ENCODE data around the gene LTBP4. TPM values are rescaled to one million over a fixed set of nuclear protein-coding genes. Genes with fewer than 3 reads are reported as not detected.

The LTBP4 gene
- total and polyA plus RNA-seq, 8 donors: 151 to 519 (median 345) TPM

DNA sequence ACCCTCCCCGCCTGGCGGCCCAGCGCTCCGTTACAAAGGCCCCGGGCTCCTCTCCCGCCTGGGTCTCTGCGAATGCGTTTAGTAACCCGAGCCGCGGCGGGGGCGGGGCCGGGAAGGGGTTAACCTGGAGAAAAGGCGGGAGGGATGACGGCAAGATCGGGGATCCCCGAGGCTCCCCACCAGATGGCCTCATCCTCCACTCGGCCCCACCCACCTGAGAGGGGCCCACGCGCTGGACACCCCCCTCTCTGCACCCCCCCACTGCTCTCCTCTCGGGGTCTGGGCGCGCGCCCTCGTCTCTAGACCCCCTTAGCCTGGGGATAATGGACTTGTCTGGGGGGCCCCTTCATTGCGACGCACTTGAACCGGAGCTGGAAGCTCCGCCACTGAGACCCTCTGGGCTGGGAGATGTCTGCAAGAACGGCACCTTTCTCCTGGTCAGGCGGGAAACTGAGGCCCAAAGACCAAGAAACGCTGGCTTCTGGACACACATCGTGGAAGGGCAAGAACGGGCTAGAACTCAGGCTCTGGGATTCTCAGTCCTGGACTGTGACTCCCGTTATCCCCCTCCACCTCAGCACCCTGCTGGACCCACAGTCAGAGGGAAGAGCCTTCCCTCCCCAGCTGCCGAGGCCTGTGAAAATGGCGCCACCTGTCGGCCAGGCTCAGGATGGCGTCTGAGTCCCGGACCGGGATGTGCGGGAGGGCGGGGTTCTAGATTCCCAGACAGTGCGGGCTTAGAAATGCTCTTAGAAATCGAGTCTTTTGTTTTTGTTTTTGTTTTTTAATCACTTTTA, 2.9 kb upstream of the LTBP4 start:
- TF ChIP-seq, protein P1, sequence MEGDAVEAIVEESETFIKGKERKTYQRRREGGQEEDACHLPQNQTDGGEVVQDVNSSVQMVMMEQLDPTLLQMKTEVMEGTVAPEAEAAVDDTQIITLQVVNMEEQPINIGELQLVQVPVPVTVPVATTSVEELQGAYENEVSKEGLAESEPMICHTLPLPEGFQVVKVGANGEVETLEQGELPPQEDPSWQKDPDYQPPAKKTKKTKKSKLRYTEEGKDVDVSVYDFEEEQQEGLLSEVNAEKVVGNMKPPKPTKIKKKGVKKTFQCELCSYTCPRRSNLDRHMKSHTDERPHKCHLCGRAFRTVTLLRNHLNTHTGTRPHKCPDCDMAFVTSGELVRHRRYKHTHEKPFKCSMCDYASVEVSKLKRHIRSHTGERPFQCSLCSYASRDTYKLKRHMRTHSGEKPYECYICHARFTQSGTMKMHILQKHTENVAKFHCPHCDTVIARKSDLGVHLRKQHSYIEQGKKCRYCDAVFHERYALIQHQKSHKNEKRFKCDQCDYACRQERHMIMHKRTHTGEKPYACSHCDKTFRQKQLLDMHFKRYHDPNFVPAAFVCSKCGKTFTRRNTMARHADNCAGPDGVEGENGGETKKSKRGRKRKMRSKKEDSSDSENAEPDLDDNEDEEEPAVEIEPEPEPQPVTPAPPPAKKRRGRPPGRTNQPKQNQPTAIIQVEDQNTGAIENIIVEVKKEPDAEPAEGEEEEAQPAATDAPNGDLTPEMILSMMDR (IDR thresholded peaks at IDR 0.05): peak; percentile 98 to 99
- ATAC-seq (peak; percentile 78), DNase-seq (peak; percentile 85 to 97 (median 92))
- intact Hi-C loops (cut with DNase I): loop anchor here in 1 of 2 donors (10.0 kb wide), 1 partner anchor 64 kb away; no protein-coding TSS in a partner anchor
- Histone ChIP-seq H3K4me1 (peaks cover 18 to 64% of the 10 kb centered on the region in 2 donors), H3K27ac (no peak overlapping the region), H3K27me3 (peaks cover 42 to 90% of the 10 kb centered on the region in 2 donors), H3K4me3 (no peak overlapping the region), H3K9me3 (no peaks in the 10 kb centered on the region), H3K36me3 (no peaks in the 10 kb centered on the region)

DNA sequence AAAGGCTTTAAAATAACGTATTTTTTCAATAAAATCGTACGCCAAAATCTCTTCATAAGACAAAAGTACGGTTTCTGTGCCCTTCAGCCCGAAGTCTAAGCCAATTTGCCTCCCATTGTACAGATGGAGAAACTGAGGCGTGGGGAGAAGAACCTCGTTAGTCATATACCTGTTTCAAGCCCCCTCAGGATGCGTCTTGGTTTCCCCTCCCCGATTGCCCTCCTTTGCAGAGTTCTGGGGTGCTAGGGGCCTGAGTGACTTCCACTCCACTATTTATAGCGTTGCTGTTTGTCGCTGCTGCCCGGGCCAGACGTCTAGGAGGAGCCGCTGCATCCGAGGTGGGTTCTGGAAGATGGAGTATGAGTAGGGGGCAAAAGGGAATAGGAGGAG, 2.3 kb upstream of the LTBP4 start:
- peaks cover 18 to 70% of the 10 kb centered on the region in 2 donors for H3K4me1 ChIP-seq
- DNase-seq: no peak
- peaks cover 42 to 96% of the 10 kb centered on the region in 2 donors for H3K27me3 ChIP-seq
- ATAC-seq: no peak
- intact Hi-C loops (cut with DNase I): loop anchor here in 1 of 2 donors (10.0 kb wide), 1 partner anchor 64 kb away; no protein-coding TSS in a partner anchor
- H3K4me3 ChIP-seq: no peak overlapping the region
- H3K9me3 ChIP-seq: no peaks in the 10 kb centered on the region
- no peak overlapping the region for H3K27ac ChIP-seq
- H3K36me3 ChIP-seq: no peaks in the 10 kb centered on the region
- TF ChIP-seq, protein P1 (IDR thresholded peaks at IDR 0.05): peak in 1 of 2 donors; percentile 27

DNA sequence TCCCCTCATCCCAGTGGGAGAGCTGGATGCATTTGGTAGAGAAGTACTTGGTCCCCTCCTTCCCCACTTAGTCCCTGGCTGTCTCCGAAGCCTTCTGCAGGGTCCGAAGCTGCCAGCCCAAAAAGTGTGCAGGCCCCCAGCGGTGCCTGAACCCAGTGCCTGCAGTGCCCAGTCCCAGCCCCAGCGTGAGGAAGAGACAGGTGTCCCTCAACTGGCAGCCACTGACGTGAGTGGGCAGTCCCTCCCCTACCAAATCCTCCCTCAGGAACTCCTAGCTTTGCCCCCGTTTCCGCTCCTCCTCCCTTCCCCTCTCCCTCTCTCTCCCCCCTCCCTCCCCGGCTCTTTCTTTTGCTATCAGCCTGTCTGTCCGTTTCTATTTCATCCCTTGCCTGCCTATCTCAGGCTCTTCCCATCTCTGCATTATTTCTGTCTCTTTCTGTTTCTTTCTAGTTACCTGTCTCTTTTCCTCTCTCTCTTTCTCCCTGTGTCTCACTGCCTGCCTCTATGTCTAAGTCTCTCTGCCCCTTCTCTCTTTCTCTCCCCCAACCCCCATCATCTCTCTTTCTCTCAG, 1.8 kb upstream of the LTBP4 start:
- DNase-seq: peak in 1 of 4 donors; percentile 49
- Histone ChIP-seq H3K4me3 (no peak overlapping the region), H3K36me3 (no peaks in the 10 kb centered on the region), H3K4me1 (peaks cover 22 to 74% of the 10 kb centered on the region in 2 donors), H3K27ac (no peak overlapping the region), H3K9me3 (no peaks in the 10 kb centered on the region), H3K27me3 (peaks cover 42 to 100% of the 10 kb centered on the region in 2 donors)
- TF ChIP-seq, protein P1 (IDR thresholded peaks at IDR 0.05): no peak
- no peak for ATAC-seq
- intact Hi-C loops (cut with DNase I): loop anchor here in 1 of 2 donors (10.0 kb wide), 1 partner anchor 65 kb away; no protein-coding TSS in a partner anchor

DNA sequence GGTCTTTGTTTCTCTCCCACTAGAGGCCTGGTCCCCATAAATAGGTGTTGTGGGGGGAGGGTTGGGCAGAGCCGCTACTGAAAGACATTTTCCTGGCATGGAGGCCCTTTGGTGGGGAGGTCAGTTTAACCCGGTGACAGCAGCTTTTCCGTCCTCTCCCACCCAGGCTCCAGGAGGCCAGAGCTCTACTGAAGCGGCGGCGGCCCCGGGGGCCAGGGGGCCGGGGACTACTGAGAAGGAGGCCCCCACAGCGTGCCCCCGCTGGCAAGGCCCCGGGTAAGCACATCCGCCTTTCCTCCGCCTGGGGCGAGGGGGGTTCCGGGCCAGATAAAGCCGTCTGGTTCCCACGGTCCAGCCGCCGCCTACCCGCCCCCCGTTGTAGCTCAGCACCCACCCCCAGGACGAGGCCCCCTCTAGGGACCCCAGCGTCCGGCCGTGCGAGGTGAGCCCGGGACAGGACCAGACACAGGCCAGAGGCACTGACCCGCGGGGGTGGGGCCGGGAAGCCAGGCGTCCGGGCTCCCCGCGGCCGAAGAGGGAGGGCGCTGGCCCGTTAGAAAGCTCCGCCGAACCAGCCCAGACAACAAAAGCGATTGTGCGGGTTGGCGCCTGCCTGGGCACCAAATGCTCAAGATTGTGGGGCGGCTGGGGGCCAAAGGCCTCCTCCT, 1.1 kb upstream of the LTBP4 start:
- peak in 1 of 4 donors; percentile 82 for DNase-seq
- intact Hi-C loops (cut with DNase I): loop anchor here in 1 of 2 donors (10.0 kb wide), 1 partner anchor 65 kb away; no protein-coding TSS in a partner anchor
- H3K27ac ChIP-seq: peak overlapping the region in 1 of 2 donors; percentile 35
- no peak for ATAC-seq
- no peaks in the 10 kb centered on the region for H3K36me3 ChIP-seq
- no peak overlapping the region for H3K4me3 ChIP-seq
- peaks cover 28 to 80% of the 10 kb centered on the region in 2 donors for H3K4me1 ChIP-seq
- no peaks in the 10 kb centered on the region for H3K9me3 ChIP-seq
- peaks cover 42 to 100% of the 10 kb centered on the region in 2 donors for H3K27me3 ChIP-seq
- TF ChIP-seq, protein P1 (IDR thresholded peaks at IDR 0.05): no peak

Data from left lung (tissue), 10 donors.